SK-N-SH (cell line): ENCODE results near the gene ADAM29. TPM values are rescaled to one million over a fixed set of nuclear protein-coding genes. Genes with fewer than 3 reads are reported as not detected.
A peak's percentile ranks its signal among the peaks of the same experiment; 100 is the strongest.

Experiments used
- CTCF ChIA-PET: fragments of 300-600, 350-600 bp; formaldehyde crosslinking; extraction: SDS; loops from one replicate; lab custom pipeline; 2021; lab: Yijun Ruan, JAX
- POLR2A ChIA-PET: fragments of 350-600 bp; sonication (Branson Sonifier 250); formaldehyde crosslinking; extraction: SDS; loops from one replicate; lab custom pipeline; 2020; ENCODE audit warnings: antibody characterized with exemption, inconsistent platforms; lab: Yijun Ruan, JAX
- DNase-seq: peaks from one replicate; pipeline ENCODE4 v3.0.0; 2012
- H2AFZ ChIP-seq: fragments of 200-600 bp; sonication (generic); 2 replicates; pipeline ENCODE4 v1.8.1; 2016; ENCODE audit warnings: antibody characterized with exemption, mild to moderate bottlenecking, low read depth
- H3F3A ChIP-seq: fragments of 200-600 bp; sonication (generic); replicated peaks from 2 replicates; pipeline ENCODE3; 2016; ENCODE audit warnings: antibody characterized with exemption, mild to moderate bottlenecking; ENCODE audit not compliant: insufficient read depth
- H3K27ac ChIP-seq, 2 experiments: fragments of 200-500 bp in 1 of 2; fragments of 200-600 bp in 1 of 2; sonication (Bioruptor generic) in 1 of 2; sonication (generic), shearing (Covaris generic) in 1 of 2; 2 replicates each; pipeline versions ENCODE4 v1.5.1 to v1.6.1; 2014 to 2016; ENCODE audit warnings: low read depth in 2 of 2, inconsistent platforms in 1 of 2, low read length in 1 of 2, mild to moderate bottlenecking in 1 of 2, mixed read lengths in 1 of 2
- H3K27me3 ChIP-seq: fragments of 200-600 bp; sonication (generic), shearing (Covaris generic); 2 replicates; pipeline ENCODE4 v1.6.1; 2016; ENCODE audit warnings: mixed run types; ENCODE audit not compliant: insufficient read depth
- H3K36me3 ChIP-seq, 2 experiments: fragments of 200-500 bp in 1 of 2; fragments of 200-600 bp in 1 of 2; sonication (Bioruptor generic) in 1 of 2; sonication (generic) in 1 of 2; replicated peaks in 1 of 2; 2 replicates each; pipeline versions ENCODE3 to v1.5.1; 2014 to 2016; ENCODE audit warnings: low read length in 1 of 2, mild to moderate bottlenecking in 1 of 2; ENCODE audit not compliant: insufficient read depth in 2 of 2, control insufficient read depth in 1 of 2
- H3K4me1 ChIP-seq, 2 experiments: fragments of 200-500 bp in 1 of 2; fragments of 200-600 bp in 1 of 2; sonication (Bioruptor generic) in 1 of 2; sonication (generic), shearing (Covaris generic) in 1 of 2; 2 replicates each; pipeline versions ENCODE4 v1.5.1 to v1.6.1; 2014 to 2016; ENCODE audit warnings: low read depth in 1 of 2, low read length in 1 of 2, mixed run types in 1 of 2; ENCODE audit not compliant: insufficient read depth in 2 of 2, control insufficient read depth in 1 of 2
- H3K4me2 ChIP-seq: fragments of 200-600 bp; sonication (generic), shearing (Covaris generic); 2 replicates; pipeline ENCODE4 v1.6.1; 2017; ENCODE audit warnings: mixed run types
- H3K4me3 ChIP-seq, 2 experiments: fragments of 200-500 bp in 1 of 2; fragments of 200-600 bp in 1 of 2; sonication (Bioruptor generic) in 1 of 2; sonication (generic), shearing (Covaris generic) in 1 of 2; 2 replicates each; pipeline versions ENCODE4 v1.5.1 to v1.8.1; 2014 to 2016; ENCODE audit warnings: low read depth in 2 of 2, inconsistent platforms in 1 of 2, low read length in 1 of 2, mild to moderate bottlenecking in 1 of 2, mixed read lengths in 1 of 2, moderate library complexity in 1 of 2
- H3K79me2 ChIP-seq: fragments of 200-600 bp; sonication (generic); 2 replicates; pipeline ENCODE4 v1.8.1; 2017; ENCODE audit warnings: mild to moderate bottlenecking; ENCODE audit not compliant: insufficient read depth
- H3K9ac ChIP-seq: fragments of 200-600 bp; sonication (generic); 2 replicates; pipeline ENCODE4 v1.6.1; 2017; ENCODE audit warnings: mixed run types
- H3K9me2 ChIP-seq: fragments of 200-600 bp; sonication (generic); 2 replicates; pipeline ENCODE4 v1.6.1; 2017; ENCODE audit warnings: mixed run types
- H3K9me3 ChIP-seq: fragments of 200-600 bp; sonication (generic); 2 replicates; pipeline ENCODE4 v1.6.1; 2017; ENCODE audit warnings: mixed run types, mild to moderate bottlenecking, moderate library complexity
- H4K20me1 ChIP-seq: fragments of 200-600 bp; sonication (generic); 2 replicates; pipeline ENCODE4 v1.6.1; 2017; ENCODE audit warnings: mild to moderate bottlenecking, mixed run types; ENCODE audit not compliant: insufficient read depth
- CHD2 ChIP-seq: fragments of 150-350 bp; IDR thresholded peaks from 2 replicates; pipeline ENCODE4 v1.6.1; 2018; ENCODE audit warnings: low read length; ENCODE audit not compliant: partially characterized antibody
- CTCF ChIP-seq: fragments of 200-600 bp; sonication (generic); IDR thresholded peaks from 2 replicates; pipeline ENCODE4 v1.6.1; 2017; ENCODE audit warnings: antibody characterized with exemption, mild to moderate bottlenecking, moderate library complexity
- FOSL2 ChIP-seq: IDR thresholded peaks from 2 replicates; pipeline ENCODE4 v1.4.0; 2012; ENCODE audit warnings: low read depth, mild to moderate bottlenecking, moderate library complexity, borderline replicate concordance
- GABPA ChIP-seq: IDR thresholded peaks from 2 replicates; pipeline ENCODE4 v1.4.0; 2012; ENCODE audit warnings: low read depth, mild to moderate bottlenecking
- MEF2A ChIP-seq: IDR thresholded peaks from 2 replicates; pipeline ENCODE4 v1.4.0; 2012; ENCODE audit warnings: low read depth, borderline replicate concordance
- NRF1 ChIP-seq: IDR thresholded peaks from 2 replicates; pipeline ENCODE4 v1.6.1; 2012; ENCODE audit warnings: low read depth, mild to moderate bottlenecking, low read length
- RXRA ChIP-seq: IDR thresholded peaks from 2 replicates; pipeline ENCODE4 v1.4.0; 2012; ENCODE audit warnings: low read depth, mild to moderate bottlenecking, borderline replicate concordance
- TCF12 ChIP-seq: IDR thresholded peaks from 2 replicates; pipeline ENCODE4 v1.4.0; 2012
- TEAD4 ChIP-seq: IDR thresholded peaks from 2 replicates; pipeline ENCODE4 v1.4.0; 2012; ENCODE audit warnings: mild to moderate bottlenecking, borderline replicate concordance; ENCODE audit not compliant: insufficient read depth
- USF1 ChIP-seq: IDR thresholded peaks from 2 replicates; pipeline ENCODE4 v1.4.0; 2012; ENCODE audit warnings: low read depth, borderline replicate concordance
- WGBS: methylation state at CpG from one replicate; pipeline ENCODE4 v1.1.6; 2017; ENCODE audit warnings: low lambda C conversion rate; 5-methylcytosine and 5-hydroxymethylcytosine counted together
- polyA plus RNA-seq, 3 experiments: library from polyadenylated mRNA; depleted of rRNA; stranded (reverse); fragments of >200 nt; gene quantifications; 2 replicates each; pipeline ENCODE4 v1.2.3, GENCODE V29; 2012
- TF ChIP-seq, protein P1 (sequence below): IDR thresholded peaks from 2 replicates; pipeline ENCODE4 v1.6.1; 2012; ENCODE audit warnings: mild to moderate bottlenecking, low read depth, low read length, moderate library complexity
- TF ChIP-seq, protein P2 (sequence below): IDR thresholded peaks from 2 replicates; pipeline ENCODE4; 2012

The ADAM29 gene
- polyA plus RNA-seq, 1 of the 3 experiments (the other 2 are of a cell fraction) = not detected

DNA sequence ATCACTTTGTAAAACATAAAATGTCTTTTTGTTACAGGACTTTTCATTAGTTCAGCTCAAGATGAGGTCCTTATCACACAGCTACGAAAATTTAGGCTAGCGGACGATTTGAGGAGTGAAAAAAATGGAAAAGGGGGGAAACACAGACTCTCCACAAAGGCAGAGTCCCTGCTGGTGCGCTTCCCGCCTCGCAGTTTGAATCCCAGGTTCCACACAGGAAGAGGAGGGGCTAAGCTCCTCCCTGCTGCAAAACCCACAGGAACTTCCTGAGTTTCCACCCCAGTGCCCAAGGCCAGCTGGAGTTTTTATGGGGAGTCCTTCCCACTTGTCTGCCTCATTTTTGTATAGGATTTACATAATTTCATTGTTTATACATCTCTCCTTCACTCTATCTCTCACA, 11.2 kb downstream of the ADAM29 start:
- ChIA-PET CTCF (no interaction called here), POLR2A (no interaction called here)
- Histone ChIP-seq H2AFZ (peak overlapping the region; percentile 29; the same call in 1 of the 2 replicates), H3K4me3 (no peak overlapping the region), H3F3A (no peaks in the 10 kb centered on the region), H3K4me2 (no peak overlapping the region; the same call in 1 of the 2 replicates), H3K79me2 (no peaks in the 10 kb centered on the region), H3K4me1 (no peaks in the 10 kb centered on the region), H3K9me3 (no peaks in the 10 kb centered on the region), H4K20me1 (no peaks in the 10 kb centered on the region), H3K27ac (no peak overlapping the region), H3K9ac (no peak overlapping the region), H3K27me3 (no peaks in the 10 kb centered on the region), H3K36me3 (no peaks in the 10 kb centered on the region), H3K9me2 (no peaks in the 10 kb centered on the region)
- DNase-seq = no peak
- no peak for TF ChIP-seq TEAD4
- peak; percentile 51 for TF ChIP-seq GABPA
- 38% methylated on average over 6 of the region's 6 CpGs for WGBS

- no peak overlapping the region for H3K9ac ChIP-seq
- no peaks in the 10 kb centered on the region for H3K4me1 ChIP-seq
- no peaks in the 10 kb centered on the region for H3K9me2 ChIP-seq
- no peak overlapping the region for H3K27ac ChIP-seq
- no peaks in the 10 kb centered on the region for H3F3A ChIP-seq
- ChIA-PET CTCF (no interaction called here), POLR2A (no interaction called here)
- no peaks in the 10 kb centered on the region for H4K20me1 ChIP-seq
- no peaks in the 10 kb centered on the region for H3K27me3 ChIP-seq
- TF ChIP-seq NRF1 (no peak), CTCF (no peak), TCF12 (no peak), FOSL2 (no peak)
- no peak overlapping the region for H3K4me2 ChIP-seq
- no peak overlapping the region for H3K4me3 ChIP-seq
- no peaks in the 10 kb centered on the region for H3K36me3 ChIP-seq
- no peaks in the 10 kb centered on the region for H3K79me2 ChIP-seq
- no peak overlapping the region for H2AFZ ChIP-seq
- no peaks in the 10 kb centered on the region for H3K9me3 ChIP-seq
- WGBS = 19% methylated on average over 5 of the region's 5 CpGs
- no peak for DNase-seq
Measured at GRCh38 chr4:174930895-174931294, 12.7 kb downstream of the ADAM29 start.

DNA sequence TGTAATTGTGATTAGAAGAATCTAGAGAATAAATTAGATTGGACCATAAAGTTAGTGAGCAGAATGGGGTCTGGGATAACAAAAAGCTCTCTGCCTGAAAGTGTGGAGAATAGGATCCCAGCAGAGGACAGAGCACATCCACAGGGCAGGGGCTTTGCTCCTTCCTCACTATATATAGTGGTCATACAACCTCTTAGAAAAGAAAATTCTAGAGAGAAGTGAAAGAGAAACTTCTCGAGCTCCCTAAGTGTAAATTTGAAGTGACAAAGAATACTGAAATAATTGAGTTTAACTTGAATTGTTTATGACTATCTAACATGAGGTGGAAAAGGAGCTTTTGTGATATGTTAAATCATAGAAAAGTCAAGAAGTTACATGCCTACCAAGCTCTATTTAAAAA, 14.9 kb downstream of the ADAM29 start:
- H3K4me1 ChIP-seq = no peaks in the 10 kb centered on the region
- no peak overlapping the region for H3K27ac ChIP-seq
- DNase-seq = no peak
- H4K20me1 ChIP-seq = no peaks in the 10 kb centered on the region
- H3K9me2 ChIP-seq = no peaks in the 10 kb centered on the region
- no peaks in the 10 kb centered on the region for H3K79me2 ChIP-seq
- no peaks in the 10 kb centered on the region for H3K27me3 ChIP-seq
- H3K9ac ChIP-seq = no peak overlapping the region
- H3K9me3 ChIP-seq = no peaks in the 10 kb centered on the region
- H3K36me3 ChIP-seq = no peaks in the 10 kb centered on the region
- no peak overlapping the region for H3K4me3 ChIP-seq
- WGBS = 7% methylated on average over 1 of the region's 1 CpG
- H3K4me2 ChIP-seq = no peak overlapping the region
- CTCF ChIA-PET = no interaction called here
- no peaks in the 10 kb centered on the region for H3F3A ChIP-seq
- POLR2A ChIA-PET = no interaction called here
- no peak overlapping the region for H2AFZ ChIP-seq
- TF ChIP-seq MEF2A = no peak
- no peak for TF ChIP-seq CHD2
- no peak for TF ChIP-seq USF1
- TF ChIP-seq, protein P1, sequence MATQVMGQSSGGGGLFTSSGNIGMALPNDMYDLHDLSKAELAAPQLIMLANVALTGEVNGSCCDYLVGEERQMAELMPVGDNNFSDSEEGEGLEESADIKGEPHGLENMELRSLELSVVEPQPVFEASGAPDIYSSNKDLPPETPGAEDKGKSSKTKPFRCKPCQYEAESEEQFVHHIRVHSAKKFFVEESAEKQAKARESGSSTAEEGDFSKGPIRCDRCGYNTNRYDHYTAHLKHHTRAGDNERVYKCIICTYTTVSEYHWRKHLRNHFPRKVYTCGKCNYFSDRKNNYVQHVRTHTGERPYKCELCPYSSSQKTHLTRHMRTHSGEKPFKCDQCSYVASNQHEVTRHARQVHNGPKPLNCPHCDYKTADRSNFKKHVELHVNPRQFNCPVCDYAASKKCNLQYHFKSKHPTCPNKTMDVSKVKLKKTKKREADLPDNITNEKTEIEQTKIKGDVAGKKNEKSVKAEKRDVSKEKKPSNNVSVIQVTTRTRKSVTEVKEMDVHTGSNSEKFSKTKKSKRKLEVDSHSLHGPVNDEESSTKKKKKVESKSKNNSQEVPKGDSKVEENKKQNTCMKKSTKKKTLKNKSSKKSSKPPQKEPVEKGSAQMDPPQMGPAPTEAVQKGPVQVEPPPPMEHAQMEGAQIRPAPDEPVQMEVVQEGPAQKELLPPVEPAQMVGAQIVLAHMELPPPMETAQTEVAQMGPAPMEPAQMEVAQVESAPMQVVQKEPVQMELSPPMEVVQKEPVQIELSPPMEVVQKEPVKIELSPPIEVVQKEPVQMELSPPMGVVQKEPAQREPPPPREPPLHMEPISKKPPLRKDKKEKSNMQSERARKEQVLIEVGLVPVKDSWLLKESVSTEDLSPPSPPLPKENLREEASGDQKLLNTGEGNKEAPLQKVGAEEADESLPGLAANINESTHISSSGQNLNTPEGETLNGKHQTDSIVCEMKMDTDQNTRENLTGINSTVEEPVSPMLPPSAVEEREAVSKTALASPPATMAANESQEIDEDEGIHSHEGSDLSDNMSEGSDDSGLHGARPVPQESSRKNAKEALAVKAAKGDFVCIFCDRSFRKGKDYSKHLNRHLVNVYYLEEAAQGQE = no peak
- no peak for TF ChIP-seq CTCF
- TF ChIP-seq, protein P2, sequence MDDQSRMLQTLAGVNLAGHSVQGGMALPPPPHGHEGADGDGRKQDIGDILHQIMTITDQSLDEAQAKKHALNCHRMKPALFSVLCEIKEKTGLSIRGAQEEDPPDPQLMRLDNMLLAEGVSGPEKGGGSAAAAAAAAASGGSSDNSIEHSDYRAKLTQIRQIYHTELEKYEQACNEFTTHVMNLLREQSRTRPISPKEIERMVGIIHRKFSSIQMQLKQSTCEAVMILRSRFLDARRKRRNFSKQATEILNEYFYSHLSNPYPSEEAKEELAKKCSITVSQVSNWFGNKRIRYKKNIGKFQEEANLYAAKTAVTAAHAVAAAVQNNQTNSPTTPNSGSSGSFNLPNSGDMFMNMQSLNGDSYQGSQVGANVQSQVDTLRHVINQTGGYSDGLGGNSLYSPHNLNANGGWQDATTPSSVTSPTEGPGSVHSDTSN = no peak
- TF ChIP-seq RXRA = no peak
